Measurements from ENCODE around the gene FEZ2. TPM values are rescaled to one million over a fixed set of nuclear protein-coding genes. Genes with fewer than 3 reads are reported as not detected.

Gene FEZ2
- polyA plus RNA-seq, 1 of the 3 experiments (the other 2 are of a cell fraction) = 37.2 TPM

GRCh38 chr2:36507408-36507812, 90.6 kb downstream of the FEZ2 start:
- ChIA-PET CTCF (interaction anchor here (0.6 to 2.0 kb wide), 8 partner anchors 10 to 268 kb away, joined by 3 to 8 read pairs (median 3); no protein-coding TSS in a partner anchor), POLR2A (no interaction called here)
- Histone ChIP-seq H3K4me2 (no peak overlapping the region), H4K20me1 (ENCODE audit: insufficient read depth) (no peaks in the 10 kb centered on the region), H3K9me2 (no peaks in the 10 kb centered on the region), H3K9ac (no peak overlapping the region), H2AFZ (ENCODE audit: low read depth) (no peak overlapping the region), H3K27me3 (ENCODE audit: insufficient read depth) (no peaks in the 10 kb centered on the region), H3F3A (replicated peaks; ENCODE audit: insufficient read depth) (peaks cover 71% of the 10 kb centered on the region), H3K36me3 (replicated peaks in 1 of 2; ENCODE audit: control insufficient read depth in 1 of 2, insufficient read depth in 2 of 2, low read length in 1 of 2) (peaks cover 37 to 76% of the 10 kb centered on the region in 2 experiments), H3K27ac (ENCODE audit: low read depth in 2 of 2, low read length in 1 of 2) (0 out of 4 replicates have a peak overlapping the region, but pooled peaks of 1 of the 2 experiments have one; percentile 4), H3K4me3 (ENCODE audit: low read depth in 2 of 2, low read length in 1 of 2) (no peak overlapping the region), H3K4me1 (ENCODE audit: control insufficient read depth in 1 of 2, insufficient read depth in 2 of 2, low read depth in 1 of 2, low read length in 1 of 2) (peaks cover 0 to 3% of the 10 kb centered on the region in 2 experiments; a peak in 2 of 4 replicates), H3K9me3 (no peaks in the 10 kb centered on the region), H3K79me2 (ENCODE audit: insufficient read depth) (peaks cover 88% of the 10 kb centered on the region)
- no peak for TF ChIP-seq CHD2 (IDR thresholded peaks at IDR 0.05; ENCODE audit: low read length, partially characterized antibody)
- TF ChIP-seq RAD21 (IDR thresholded peaks at IDR 0.05; ENCODE audit: low read length) = peak; percentile 79
- TF ChIP-seq SMC3 (IDR thresholded peaks at IDR 0.05; ENCODE audit: low read depth, low read length) = peak; percentile 67
- TF ChIP-seq TCF12 (IDR thresholded peaks at IDR 0.05) = no peak
- TF ChIP-seq, protein P1, sequence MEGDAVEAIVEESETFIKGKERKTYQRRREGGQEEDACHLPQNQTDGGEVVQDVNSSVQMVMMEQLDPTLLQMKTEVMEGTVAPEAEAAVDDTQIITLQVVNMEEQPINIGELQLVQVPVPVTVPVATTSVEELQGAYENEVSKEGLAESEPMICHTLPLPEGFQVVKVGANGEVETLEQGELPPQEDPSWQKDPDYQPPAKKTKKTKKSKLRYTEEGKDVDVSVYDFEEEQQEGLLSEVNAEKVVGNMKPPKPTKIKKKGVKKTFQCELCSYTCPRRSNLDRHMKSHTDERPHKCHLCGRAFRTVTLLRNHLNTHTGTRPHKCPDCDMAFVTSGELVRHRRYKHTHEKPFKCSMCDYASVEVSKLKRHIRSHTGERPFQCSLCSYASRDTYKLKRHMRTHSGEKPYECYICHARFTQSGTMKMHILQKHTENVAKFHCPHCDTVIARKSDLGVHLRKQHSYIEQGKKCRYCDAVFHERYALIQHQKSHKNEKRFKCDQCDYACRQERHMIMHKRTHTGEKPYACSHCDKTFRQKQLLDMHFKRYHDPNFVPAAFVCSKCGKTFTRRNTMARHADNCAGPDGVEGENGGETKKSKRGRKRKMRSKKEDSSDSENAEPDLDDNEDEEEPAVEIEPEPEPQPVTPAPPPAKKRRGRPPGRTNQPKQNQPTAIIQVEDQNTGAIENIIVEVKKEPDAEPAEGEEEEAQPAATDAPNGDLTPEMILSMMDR (IDR thresholded peaks at IDR 0.05) = peak; percentile 98
- TF ChIP-seq, protein P2, sequence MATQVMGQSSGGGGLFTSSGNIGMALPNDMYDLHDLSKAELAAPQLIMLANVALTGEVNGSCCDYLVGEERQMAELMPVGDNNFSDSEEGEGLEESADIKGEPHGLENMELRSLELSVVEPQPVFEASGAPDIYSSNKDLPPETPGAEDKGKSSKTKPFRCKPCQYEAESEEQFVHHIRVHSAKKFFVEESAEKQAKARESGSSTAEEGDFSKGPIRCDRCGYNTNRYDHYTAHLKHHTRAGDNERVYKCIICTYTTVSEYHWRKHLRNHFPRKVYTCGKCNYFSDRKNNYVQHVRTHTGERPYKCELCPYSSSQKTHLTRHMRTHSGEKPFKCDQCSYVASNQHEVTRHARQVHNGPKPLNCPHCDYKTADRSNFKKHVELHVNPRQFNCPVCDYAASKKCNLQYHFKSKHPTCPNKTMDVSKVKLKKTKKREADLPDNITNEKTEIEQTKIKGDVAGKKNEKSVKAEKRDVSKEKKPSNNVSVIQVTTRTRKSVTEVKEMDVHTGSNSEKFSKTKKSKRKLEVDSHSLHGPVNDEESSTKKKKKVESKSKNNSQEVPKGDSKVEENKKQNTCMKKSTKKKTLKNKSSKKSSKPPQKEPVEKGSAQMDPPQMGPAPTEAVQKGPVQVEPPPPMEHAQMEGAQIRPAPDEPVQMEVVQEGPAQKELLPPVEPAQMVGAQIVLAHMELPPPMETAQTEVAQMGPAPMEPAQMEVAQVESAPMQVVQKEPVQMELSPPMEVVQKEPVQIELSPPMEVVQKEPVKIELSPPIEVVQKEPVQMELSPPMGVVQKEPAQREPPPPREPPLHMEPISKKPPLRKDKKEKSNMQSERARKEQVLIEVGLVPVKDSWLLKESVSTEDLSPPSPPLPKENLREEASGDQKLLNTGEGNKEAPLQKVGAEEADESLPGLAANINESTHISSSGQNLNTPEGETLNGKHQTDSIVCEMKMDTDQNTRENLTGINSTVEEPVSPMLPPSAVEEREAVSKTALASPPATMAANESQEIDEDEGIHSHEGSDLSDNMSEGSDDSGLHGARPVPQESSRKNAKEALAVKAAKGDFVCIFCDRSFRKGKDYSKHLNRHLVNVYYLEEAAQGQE (IDR thresholded peaks at IDR 0.05; ENCODE audit: low read depth, low read length) = no peak
- DNase-seq = peak; percentile 55

Other genes starting within 250 kb of the FEZ2 start
- 228 and 244 TPM in 2 replicates for gene CRIM1, start 242.4 kb downstream of the FEZ2 start, polyA plus RNA-seq (2012; rRNA removed)
- gene VIT, start 98.5 kb upstream of the FEZ2 start, polyA plus RNA-seq (2012; rRNA removed) = not detected in 2 replicates